ENCODE results near the gene MYO1H. TPM values are rescaled to one million over a fixed set of nuclear protein-coding genes. Genes with fewer than 3 reads are reported as not detected.

The MYO1H gene
- total RNA-seq, 1 experiment from 2014 or later = 0.26 TPM

DNA sequence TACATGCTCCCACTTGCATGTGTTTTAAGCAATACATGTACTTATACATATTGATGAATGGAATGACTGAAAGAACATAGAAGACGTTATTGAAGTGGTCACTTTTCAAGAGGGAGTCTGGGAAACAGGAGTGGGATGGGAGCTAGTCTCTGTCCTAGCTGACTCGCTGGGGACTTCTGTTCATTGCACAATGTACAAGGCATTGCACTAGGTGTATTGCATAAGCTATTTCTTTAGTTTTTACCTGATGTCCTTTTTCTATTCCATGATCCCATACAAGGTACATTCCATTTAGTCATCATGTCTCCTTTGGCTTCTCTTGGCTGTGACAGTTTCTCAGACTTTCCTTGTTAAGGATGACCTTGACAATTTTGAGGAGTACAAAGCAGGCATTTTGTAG lies 4.0 kb upstream of the MYO1H start:
- no peak overlapping the region for H2BK12ac ChIP-seq (ENCODE audit: insufficient read length, low read depth, low read length)
- no peak overlapping the region for H3K23ac ChIP-seq (ENCODE audit: insufficient read length, low read depth, low read length)
- H3K79me1 ChIP-seq (ENCODE audit: insufficient read depth, low read depth, low read length, poor library complexity, severe bottlenecking) = no peaks in the 10 kb centered on the region
- no peak overlapping the region for H3K4me2 ChIP-seq (ENCODE audit: insufficient read depth, insufficient read length, low read length)
- no peak overlapping the region for H4K91ac ChIP-seq (ENCODE audit: insufficient read length, low read depth, low read length)
- H3K27me3 ChIP-seq (ENCODE audit: insufficient read depth, low read length) = no peaks in the 10 kb centered on the region
- H3K9me3 Mint-ChIP-seq = peaks cover 0 to 4% of the 10 kb centered on the region in 2 experiments; a peak in 2 of 5 replicates
- WGBS (ENCODE audit: extremely low coverage, insufficient read length, low lambda C conversion rate) = no CpG with 5 or more reads among the region's 2 CpGs
- H2BK15ac ChIP-seq (ENCODE audit: low read depth, low read length) = no peak overlapping the region
- no peaks in the 10 kb centered on the region for H3K4me1 Mint-ChIP-seq
- TF ChIP-seq CTCF (conservative IDR thresholded peaks at IDR 0.05) = no peak
- peaks cover 2% of the 10 kb centered on the region for H3K27me3 Mint-ChIP-seq (ENCODE audit: low read depth)
- H3K4me1 ChIP-seq (ENCODE audit: insufficient read depth, low read length) = no peaks in the 10 kb centered on the region
- H3K27ac Mint-ChIP-seq = no peak overlapping the region
- H3K4ac ChIP-seq (ENCODE audit: low read depth, low read length) = no peak overlapping the region
- H2BK20ac ChIP-seq (ENCODE audit: low read depth, low read length, poor library complexity, severe bottlenecking) = no peak overlapping the region
- H2AK5ac ChIP-seq (ENCODE audit: insufficient read length, low read length) = no peak overlapping the region
- H3K9me3 ChIP-seq (ENCODE audit: control insufficient read depth, low read depth, low read length) = no peaks in the 10 kb centered on the region
- H4K8ac ChIP-seq (replicated peaks; ENCODE audit: insufficient read length, low read depth, low read length) = no peak overlapping the region
- no peaks in the 10 kb centered on the region for H3K79me2 ChIP-seq (ENCODE audit: insufficient read depth, low read length)
- no peak overlapping the region for H3K56ac ChIP-seq (ENCODE audit: insufficient read length, low read depth, low read length)
- no peak overlapping the region for H3K27ac ChIP-seq (ENCODE audit: insufficient read length, low read depth, low read length)
- H2BK5ac ChIP-seq (ENCODE audit: insufficient read length, low read length) = no peak overlapping the region
- H3K4me3 Mint-ChIP-seq = no peak overlapping the region
- no peak overlapping the region for H3T11ph ChIP-seq (ENCODE audit: low read length)
- no peak overlapping the region for H2BK120ac ChIP-seq (ENCODE audit: low read depth, low read length, poor library complexity, severe bottlenecking)
- H4K5ac ChIP-seq (ENCODE audit: insufficient read length, low read depth, low read length) = no peak overlapping the region
- no peak overlapping the region for H3K18ac ChIP-seq (ENCODE audit: insufficient read length, low read depth, low read length)
- H3K14ac ChIP-seq (ENCODE audit: insufficient read depth, low read length) = no peak overlapping the region
- no peak overlapping the region for H3K9ac ChIP-seq (ENCODE audit: extremely low read depth, insufficient read length, low read length)
- no peak for DNase-seq
- H3K36me3 Mint-ChIP-seq (ENCODE audit: insufficient read depth in 1 of 3, low read depth in 3 of 3) = no peaks in the 10 kb centered on the region
- H4K20me1 ChIP-seq (ENCODE audit: control insufficient read depth, insufficient read depth, insufficient read length) = no peaks in the 10 kb centered on the region
- H2AFZ ChIP-seq (ENCODE audit: low read length) = no peak overlapping the region
- H3K23me2 ChIP-seq (ENCODE audit: insufficient read length, low read depth, low read length, poor library complexity, severe bottlenecking) = no peaks in the 10 kb centered on the region

Data from H9 (cell line).